22Rv1 (cell line): ENCODE measurements around the gene UBE3D.

Experiments used
- CTCF ChIP-seq: fragments of 450-650 bp; IDR thresholded peaks from 2 replicates; pipeline ENCODE4 v1.5.1; 2017; ENCODE audit warnings: mild to moderate bottlenecking
- ZFX ChIP-seq: fragments of 450-650 bp; IDR thresholded peaks from 2 replicates; pipeline ENCODE4 v1.6.1; 2017; ENCODE audit warnings: antibody characterized with exemption, borderline replicate concordance

- TF ChIP-seq CTCF (no peak), ZFX (no peak)
These were observed 111.3 kb downstream of the UBE3D start for GRCh38 chr6:82954356-82954755.
